ENCODE measurements around the gene PDE6C.
"Not testable (repeated sequence)": the region's sequence is repeated elsewhere in the genome, so short reads cannot be mapped to it uniquely, and the experiment has no call there.

PDE6C gene

GRCh38 chr10:93629647-93630305, 17.4 kb downstream of the PDE6C start:
- DNase-seq (ENCODE audit: low read depth in 2 of 2, low spot score in 1 of 2): no peak

DNA sequence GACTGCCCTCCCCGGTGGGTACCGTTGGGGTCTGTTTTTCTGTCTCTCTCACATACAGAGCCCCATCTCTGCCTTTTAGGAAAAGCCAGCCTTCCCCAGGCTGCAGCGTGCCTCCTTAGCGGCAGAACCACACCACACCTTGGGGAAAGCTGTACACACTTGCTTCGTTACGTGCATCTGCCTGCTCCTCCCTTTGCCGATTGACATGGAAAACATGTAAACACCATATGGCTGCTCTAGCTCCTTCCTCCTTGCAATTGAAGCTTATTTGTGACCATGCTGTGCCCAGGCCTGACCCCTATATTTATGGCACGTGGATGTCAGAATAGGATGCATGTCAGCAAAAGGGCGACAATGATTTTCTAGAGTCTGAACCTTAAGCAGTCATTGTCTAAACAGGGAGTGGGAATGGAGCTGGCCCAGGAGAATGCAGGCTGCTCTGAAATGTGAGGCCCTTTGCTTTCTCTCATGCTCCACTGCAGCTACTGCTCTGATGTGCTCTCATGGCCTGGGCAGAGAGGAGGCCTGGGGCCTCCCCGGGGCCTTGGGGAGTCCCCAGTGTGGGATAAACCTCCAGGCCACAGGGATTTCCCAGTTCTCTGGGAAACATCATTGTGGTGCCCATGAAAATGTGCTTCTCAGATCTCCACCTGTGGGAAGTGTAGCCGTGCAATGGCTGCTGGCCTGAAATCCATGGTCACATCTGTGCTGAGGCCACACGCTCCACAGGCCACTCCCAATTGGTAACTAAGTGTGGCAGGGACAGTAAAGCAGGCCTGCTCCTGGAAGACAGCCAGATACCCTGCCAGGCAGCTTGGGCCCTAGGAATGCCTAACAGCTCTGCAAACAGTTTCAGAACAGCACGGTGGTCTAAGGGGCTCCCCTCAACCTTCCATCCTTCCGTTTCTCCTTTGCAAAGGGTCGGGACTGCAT, 18.6 kb downstream of the PDE6C start:
- no peak for DNase-seq (ENCODE audit: low read depth in 2 of 2, low spot score in 1 of 2)

DNA sequence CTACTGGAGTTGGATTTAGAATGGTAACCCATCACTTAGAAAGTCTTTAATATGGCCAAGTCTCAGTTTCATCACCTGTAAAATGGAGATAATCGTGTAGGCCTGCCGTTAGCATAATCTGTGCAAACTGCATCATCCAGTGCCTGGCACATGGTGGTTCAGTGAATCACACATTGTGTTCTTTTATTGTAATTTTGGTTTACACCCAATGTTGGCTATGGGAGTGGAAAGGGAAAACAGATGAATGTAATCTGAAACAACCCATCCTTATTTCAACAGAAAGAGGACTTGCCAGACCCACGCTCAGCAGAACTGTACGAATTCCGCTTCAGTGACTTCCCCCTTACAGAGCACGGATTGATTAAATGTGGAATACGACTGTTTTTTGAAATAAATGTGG, 27.5 kb downstream of the PDE6C start:
- no peak for DNase-seq (ENCODE audit: low read depth in 2 of 2, low spot score in 1 of 2)

- DNase-seq (ENCODE audit: low read depth in 2 of 2, low spot score in 1 of 2): no peak
Observed at GRCh38 chr10:93652857-93653256, 40.5 kb downstream of the PDE6C start.

DNA sequence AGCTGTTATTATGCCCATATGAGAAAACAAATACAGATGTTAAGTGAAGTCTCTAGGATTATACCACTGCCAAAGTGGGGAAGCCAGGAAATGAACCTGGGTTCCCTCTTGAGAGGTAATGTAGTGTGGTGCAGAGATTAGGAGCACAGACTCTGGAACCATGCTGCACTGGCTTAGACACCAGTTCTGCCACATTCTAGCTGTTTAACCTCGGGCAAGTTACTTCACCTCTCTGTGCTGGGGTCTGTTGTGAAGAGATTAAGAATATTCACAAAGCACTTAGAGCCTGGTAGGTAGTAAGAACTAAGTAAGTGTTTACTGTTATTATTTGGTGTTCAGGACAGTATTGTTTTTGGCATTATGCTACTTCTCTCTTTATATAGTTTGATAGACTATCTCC, 41.9 kb downstream of the PDE6C start:
- DNase-seq (ENCODE audit: low read depth in 2 of 2, low spot score in 1 of 2): no peak

- no peak for DNase-seq (ENCODE audit: low read depth in 2 of 2, low spot score in 1 of 2)
Observed at GRCh38 chr10:93656155-93656554, 43.8 kb downstream of the PDE6C start.

- DNase-seq (ENCODE audit: low read depth in 2 of 2, low spot score in 1 of 2): no peak
Observed at GRCh38 chr10:93657757-93658156, 45.4 kb downstream of the PDE6C start.

DNA sequence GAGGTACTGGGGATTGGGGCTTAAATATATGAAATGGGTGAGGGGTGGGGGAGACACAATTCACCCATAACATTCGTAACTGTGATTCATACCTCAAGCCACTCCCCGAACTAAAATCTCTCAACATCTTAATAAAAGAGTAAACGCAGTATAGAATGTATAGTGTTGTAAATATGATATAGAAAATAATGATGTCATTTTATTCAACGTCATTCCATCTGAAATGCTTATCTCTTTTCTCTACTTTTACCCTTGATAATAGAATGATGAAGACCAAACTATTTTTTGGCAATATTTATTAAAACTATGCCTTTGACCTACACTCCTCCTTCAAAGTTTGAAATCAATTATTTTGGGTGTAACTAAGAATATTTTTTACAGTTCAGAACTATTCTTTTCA, 53.7 kb downstream of the PDE6C start:
- DNase-seq (ENCODE audit: low read depth in 2 of 2, low spot score in 1 of 2): no peak

- no peak for DNase-seq (ENCODE audit: low read depth in 2 of 2, low spot score in 1 of 2)
Observed at GRCh38 chr10:93667795-93668194, 55.5 kb downstream of the PDE6C start.

- DNase-seq (ENCODE audit: low read depth in 2 of 2, low spot score in 1 of 2): no peak
Observed at GRCh38 chr10:93670372-93670771, 58.0 kb downstream of the PDE6C start.

DNA sequence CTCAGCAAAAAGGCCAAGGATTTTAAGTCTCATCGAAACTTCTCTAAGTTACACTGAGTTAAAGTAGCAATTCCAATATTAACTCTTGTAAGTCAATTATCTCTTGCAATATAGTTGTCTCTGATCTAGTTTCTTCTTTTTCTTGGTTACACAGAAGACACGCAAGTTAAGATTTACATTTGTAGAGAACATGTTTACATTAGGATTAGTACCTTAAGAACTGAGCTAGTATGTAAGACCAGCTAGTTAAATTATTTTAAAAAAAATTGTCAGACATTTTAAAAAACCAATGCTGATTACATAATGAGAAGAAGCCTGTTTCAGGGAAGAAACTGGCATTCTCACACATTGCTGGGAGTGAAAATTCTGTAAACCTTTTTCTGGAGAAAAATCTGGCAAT, 58.7 kb downstream of the PDE6C start:
- DNase-seq (ENCODE audit: low read depth in 2 of 2, low spot score in 1 of 2): no peak

- no peak for DNase-seq (ENCODE audit: low read depth in 2 of 2, low spot score in 1 of 2)
Observed at GRCh38 chr10:93672022-93672678, 59.8 kb downstream of the PDE6C start.

- no peak for DNase-seq (ENCODE audit: low read depth in 2 of 2, low spot score in 1 of 2)
Observed at GRCh38 chr10:93672890-93673289, 60.6 kb downstream of the PDE6C start.

- no peak for DNase-seq (ENCODE audit: low read depth in 2 of 2, low spot score in 1 of 2)
Observed at GRCh38 chr10:93673791-93674190, 61.5 kb downstream of the PDE6C start.

GRCh38 chr10:93678386-93678785, 66.0 kb downstream of the PDE6C start:
- no peak for DNase-seq (ENCODE audit: low read depth in 2 of 2, low spot score in 1 of 2)

DNA sequence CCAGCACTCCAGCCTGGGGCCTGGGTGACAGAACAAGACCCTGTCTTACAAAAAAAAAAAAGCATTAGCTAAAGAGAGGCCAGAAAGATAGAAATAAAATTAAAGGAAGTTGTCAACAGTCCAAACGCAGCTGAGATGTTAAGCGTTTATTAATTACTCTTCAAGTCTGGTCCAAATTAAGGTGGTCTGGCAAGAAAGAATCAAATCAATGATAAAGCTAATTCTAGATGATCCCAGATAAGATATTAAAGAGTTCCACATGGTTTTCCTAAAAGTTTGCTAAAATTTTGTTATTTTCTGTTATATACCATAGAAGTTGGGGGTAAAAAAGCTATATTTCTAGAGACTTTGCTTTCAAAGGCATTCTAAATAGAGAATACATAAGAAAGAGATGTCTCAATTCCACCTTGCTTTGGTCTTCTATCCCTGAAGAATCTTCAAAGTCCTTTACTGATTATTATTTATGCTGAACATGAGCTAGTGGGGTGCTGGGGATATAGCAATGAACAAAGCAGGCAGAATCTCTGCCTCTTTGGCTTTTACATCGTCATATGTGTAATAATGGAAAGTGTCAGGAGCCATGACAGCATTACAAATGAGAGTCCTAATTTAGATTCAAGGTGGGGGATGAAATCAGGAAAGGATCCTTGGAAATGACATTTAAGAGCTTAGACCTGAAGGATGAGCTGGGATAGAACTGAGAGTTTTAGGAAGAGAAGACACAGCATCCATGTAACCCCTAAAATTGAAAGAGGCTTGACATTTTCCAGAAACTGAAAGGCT, 66.7 kb downstream of the PDE6C start:
- no peak for DNase-seq (ENCODE audit: low read depth in 2 of 2, low spot score in 1 of 2)

DNA sequence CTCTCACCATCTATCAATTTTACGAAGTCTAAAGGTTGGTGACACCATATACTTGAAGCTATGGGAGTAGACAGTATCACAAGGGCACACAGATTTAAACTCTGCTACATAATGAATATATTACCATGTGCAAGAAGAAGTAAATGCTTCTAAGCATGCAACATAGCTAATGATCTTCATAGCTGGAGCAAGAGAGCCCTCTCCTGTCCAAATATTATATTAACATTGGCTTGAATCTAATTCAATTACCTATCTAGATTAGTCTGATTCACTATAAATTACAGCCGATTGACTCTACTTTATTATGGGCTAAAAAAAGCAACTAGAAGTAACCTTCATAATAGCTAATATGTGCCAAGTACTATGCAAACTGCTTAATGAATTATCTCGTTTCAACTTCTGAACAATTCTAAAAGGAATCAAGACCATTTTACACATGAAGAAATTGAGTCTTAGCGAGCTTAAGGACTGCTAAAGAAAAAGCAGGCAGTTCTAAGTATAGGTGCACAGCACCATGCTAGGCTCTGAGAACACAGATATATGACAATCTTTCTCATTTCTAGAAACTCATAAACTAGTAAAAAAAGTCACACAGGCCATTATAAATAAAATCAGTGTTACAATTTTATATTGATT, 68.2 kb downstream of the PDE6C start:
- DNase-seq (ENCODE audit: low read depth in 2 of 2, low spot score in 1 of 2): no peak

- DNase-seq (ENCODE audit: low read depth in 2 of 2, low spot score in 1 of 2): no peak
Observed at GRCh38 chr10:93687737-93688136, 75.4 kb downstream of the PDE6C start.

GRCh38 chr10:93695740-93696139, 83.4 kb downstream of the PDE6C start:
- DNase-seq (ENCODE audit: low read depth in 2 of 2, low spot score in 1 of 2): no peak

- DNase-seq (ENCODE audit: low read depth in 2 of 2, low spot score in 1 of 2): not testable (repeated sequence)
Observed at GRCh38 chr10:93696582-93696981, 84.2 kb downstream of the PDE6C start.

- no peak for DNase-seq (ENCODE audit: low read depth in 2 of 2, low spot score in 1 of 2)
Observed at GRCh38 chr10:93697207-93697606, 84.9 kb downstream of the PDE6C start.

Data from stimulated activated CD8-positive, alpha-beta memory T cell treated with anti-CD3 and anti-CD28 coated beads, Interleukin-4, amount 100 ng/mL, for 4 hours (primary cell).